ENCODE measurements around the gene TBPL2. TPM values are rescaled to one million over a fixed set of nuclear protein-coding genes. Genes with fewer than 3 reads are reported as not detected.

The TBPL2 gene
- total RNA-seq, 1 experiment from 2014 or later: not detected

DNA sequence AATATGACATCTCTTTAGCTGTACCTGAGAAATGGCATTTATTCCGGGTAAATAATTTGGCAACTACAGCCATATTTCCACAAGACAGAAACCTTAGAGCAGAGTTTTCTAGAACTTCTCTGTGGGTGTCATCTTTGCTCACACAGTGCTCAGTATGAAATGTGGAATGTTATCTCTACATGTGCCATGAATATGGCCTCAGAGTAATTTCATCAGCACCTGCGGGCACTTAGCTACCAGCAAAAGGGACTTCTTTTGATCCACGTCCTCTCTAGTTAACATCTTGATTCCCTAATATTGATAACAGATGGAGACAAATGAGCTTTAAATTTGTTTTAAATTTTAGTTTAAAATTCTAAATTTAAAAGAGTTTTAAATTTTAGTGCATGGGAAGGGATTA, 25.9 kb downstream of the TBPL2 start:
- BruUV-seq (replicated peaks): no TSS peak
- TF ChIP-seq, protein P1, sequence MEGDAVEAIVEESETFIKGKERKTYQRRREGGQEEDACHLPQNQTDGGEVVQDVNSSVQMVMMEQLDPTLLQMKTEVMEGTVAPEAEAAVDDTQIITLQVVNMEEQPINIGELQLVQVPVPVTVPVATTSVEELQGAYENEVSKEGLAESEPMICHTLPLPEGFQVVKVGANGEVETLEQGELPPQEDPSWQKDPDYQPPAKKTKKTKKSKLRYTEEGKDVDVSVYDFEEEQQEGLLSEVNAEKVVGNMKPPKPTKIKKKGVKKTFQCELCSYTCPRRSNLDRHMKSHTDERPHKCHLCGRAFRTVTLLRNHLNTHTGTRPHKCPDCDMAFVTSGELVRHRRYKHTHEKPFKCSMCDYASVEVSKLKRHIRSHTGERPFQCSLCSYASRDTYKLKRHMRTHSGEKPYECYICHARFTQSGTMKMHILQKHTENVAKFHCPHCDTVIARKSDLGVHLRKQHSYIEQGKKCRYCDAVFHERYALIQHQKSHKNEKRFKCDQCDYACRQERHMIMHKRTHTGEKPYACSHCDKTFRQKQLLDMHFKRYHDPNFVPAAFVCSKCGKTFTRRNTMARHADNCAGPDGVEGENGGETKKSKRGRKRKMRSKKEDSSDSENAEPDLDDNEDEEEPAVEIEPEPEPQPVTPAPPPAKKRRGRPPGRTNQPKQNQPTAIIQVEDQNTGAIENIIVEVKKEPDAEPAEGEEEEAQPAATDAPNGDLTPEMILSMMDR (conservative IDR thresholded peaks at IDR 0.05; ENCODE audit: low read depth, low read length): no peak
- TF ChIP-seq EZH2 (IDR thresholded peaks at IDR 0.05; ENCODE audit: borderline replicate concordance, low read depth, low read length, poor library complexity, severe bottlenecking): no peak
- CTCF ChIA-PET: no interaction called here
- no peak overlapping the region for H3K27ac ChIP-seq (ENCODE audit: low read depth, low read length, poor library complexity, severe bottlenecking)
- no peaks in the 10 kb centered on the region for H3K9me3 ChIP-seq (ENCODE audit: low read depth, low read length, poor library complexity, severe bottlenecking)
- no peak overlapping the region for H3K4me3 ChIP-seq (ENCODE audit: low read depth, low read length, poor library complexity, severe bottlenecking)
- H3K27me3 ChIP-seq (replicated peaks; ENCODE audit: insufficient read depth, low read depth, low read length, poor library complexity): no peaks in the 10 kb centered on the region
- H3K36me3 ChIP-seq (ENCODE audit: insufficient read depth, low read length, poor library complexity, severe bottlenecking): no peaks in the 10 kb centered on the region
- POLR2A ChIA-PET (ENCODE audit: low non-redundant PET): no interaction called here
- DNase-seq (ENCODE audit: low spot score): no peak
- intact Hi-C loops (cut with micrococcal nuclease; ENCODE audit: unreplicated experiment): no loop called here
- H3K4me1 ChIP-seq (ENCODE audit: insufficient read depth, low read length, poor library complexity, severe bottlenecking): peaks cover 7% of the 10 kb centered on the region

DNA sequence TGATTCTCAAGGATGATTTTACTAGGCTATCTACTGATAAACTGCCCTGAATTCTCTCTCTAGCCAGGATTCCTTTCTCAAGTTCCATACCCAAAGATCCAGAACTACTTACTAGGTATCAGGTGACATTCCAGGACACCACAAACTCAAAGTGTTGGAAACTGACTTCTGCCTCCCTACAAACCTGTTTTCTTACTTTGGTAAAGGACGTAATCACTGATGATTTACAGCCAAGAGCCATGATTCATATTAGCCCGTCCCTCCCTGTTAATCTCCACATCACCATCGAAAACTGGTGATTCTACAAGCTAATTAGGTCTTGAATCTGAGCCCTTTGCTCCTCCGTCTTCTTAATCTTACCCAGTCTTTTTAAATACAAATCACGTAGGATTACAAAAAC, 27.7 kb downstream of the TBPL2 start:
- ChIA-PET CTCF (no interaction called here), POLR2A (ENCODE audit: low non-redundant PET) (no interaction called here)
- intact Hi-C loops (cut with micrococcal nuclease; ENCODE audit: unreplicated experiment): no loop called here
- H3K4me3 ChIP-seq (ENCODE audit: low read depth, low read length, poor library complexity, severe bottlenecking): no peak overlapping the region
- peaks cover 7% of the 10 kb centered on the region for H3K4me1 ChIP-seq (ENCODE audit: insufficient read depth, low read length, poor library complexity, severe bottlenecking)
- no TSS peak for BruUV-seq (replicated peaks)
- no peaks in the 10 kb centered on the region for H3K27me3 ChIP-seq (replicated peaks; ENCODE audit: insufficient read depth, low read depth, low read length, poor library complexity)
- no peaks in the 10 kb centered on the region for H3K36me3 ChIP-seq (ENCODE audit: insufficient read depth, low read length, poor library complexity, severe bottlenecking)
- H3K9me3 ChIP-seq (ENCODE audit: low read depth, low read length, poor library complexity, severe bottlenecking): no peaks in the 10 kb centered on the region
- no peak overlapping the region for H3K27ac ChIP-seq (ENCODE audit: low read depth, low read length, poor library complexity, severe bottlenecking)
- DNase-seq (ENCODE audit: low spot score): no peak
- TF ChIP-seq EZH2 (IDR thresholded peaks at IDR 0.05; ENCODE audit: borderline replicate concordance, low read depth, low read length, poor library complexity, severe bottlenecking): no peak
- TF ChIP-seq, protein P1 (conservative IDR thresholded peaks at IDR 0.05; ENCODE audit: low read depth, low read length): no peak

DNA sequence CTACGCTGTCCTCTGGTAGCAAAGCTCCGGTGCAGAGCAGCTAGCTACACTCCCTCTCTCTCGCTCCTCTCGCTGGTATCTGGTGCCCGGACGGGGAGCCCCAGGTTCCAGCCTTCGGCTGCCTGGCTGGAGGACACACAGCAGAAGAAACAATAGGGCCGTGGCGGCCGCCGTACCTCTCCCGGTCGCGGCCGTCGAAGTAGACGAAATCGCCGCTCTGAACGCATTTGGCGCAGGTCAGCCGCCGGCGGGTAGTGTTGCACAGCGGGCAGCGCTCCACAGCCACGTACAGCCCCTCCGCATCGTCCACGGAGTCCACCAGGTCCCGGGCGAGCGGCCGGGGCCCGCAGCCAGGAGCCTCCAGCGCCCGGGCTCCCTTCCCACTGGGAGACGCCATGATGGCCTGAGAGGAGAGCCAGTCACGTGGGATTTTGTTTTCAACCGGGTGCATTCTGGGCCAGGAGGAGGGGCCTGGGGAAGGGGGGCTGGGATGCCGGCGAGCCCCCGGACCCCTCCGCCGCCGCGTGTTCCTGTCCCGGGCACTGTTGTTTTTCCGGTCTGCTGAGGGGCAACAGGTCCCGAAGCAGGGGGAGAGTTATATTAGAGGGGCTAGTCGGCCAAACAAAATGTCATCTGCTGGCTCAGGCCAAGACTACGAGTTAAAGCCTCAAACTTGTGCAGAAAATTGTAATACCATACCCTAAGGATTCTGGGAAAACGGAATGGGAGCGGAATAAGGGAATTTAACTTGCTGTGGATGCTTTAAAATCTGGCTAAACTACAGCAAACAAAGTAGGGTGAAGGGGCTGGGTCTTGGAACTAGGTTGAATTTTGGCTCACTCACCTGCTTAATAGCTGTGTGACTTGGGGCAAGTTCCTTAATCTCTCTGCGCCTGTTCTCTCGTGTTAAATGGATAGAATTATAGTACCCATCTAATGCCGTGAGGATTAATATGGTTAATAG, 28.7 kb downstream of the TBPL2 start, which contains the start of gene ATG14:
Gene ATG14, minus strand, starts transcription at position 405 of the 964 bp plus-strand sequence. Its CDS starts 8 bp downstream, at position 397.
- TSS peak; percentile 99 for BruUV-seq (replicated peaks)
- ChIA-PET POLR2A (ENCODE audit: low non-redundant PET) (no interaction called here), CTCF (no interaction called here)
- H3K27ac ChIP-seq (ENCODE audit: low read depth, low read length, poor library complexity, severe bottlenecking): peak within 1 kb of the TSS; percentile 74
- H3K4me3 ChIP-seq (ENCODE audit: low read depth, low read length, poor library complexity, severe bottlenecking): peak within 1 kb of the TSS; percentile 81
- no peaks in the 10 kb centered on the region for H3K27me3 ChIP-seq (replicated peaks; ENCODE audit: insufficient read depth, low read depth, low read length, poor library complexity)
- H3K4me1 ChIP-seq (ENCODE audit: insufficient read depth, low read length, poor library complexity, severe bottlenecking): peaks cover 7% of the 10 kb centered on the region
- intact Hi-C loops (cut with micrococcal nuclease; ENCODE audit: unreplicated experiment): no loop called here
- TF ChIP-seq, protein P1 (conservative IDR thresholded peaks at IDR 0.05; ENCODE audit: low read depth, low read length): no peak
- no peak for TF ChIP-seq EZH2 (IDR thresholded peaks at IDR 0.05; ENCODE audit: borderline replicate concordance, low read depth, low read length, poor library complexity, severe bottlenecking)
- H3K36me3 ChIP-seq (ENCODE audit: insufficient read depth, low read length, poor library complexity, severe bottlenecking): no peaks in the 10 kb centered on the region
- DNase-seq (ENCODE audit: low spot score): peak; percentile 92
- H3K9me3 ChIP-seq (ENCODE audit: low read depth, low read length, poor library complexity, severe bottlenecking): no peaks in the 10 kb centered on the region

Measured in A673 (cell line).